Parathyroid adenoma (tissue), 2 donors: ENCODE data around the gene RAPSN.

Experiments used
- H2AFZ ChIP-seq: fragments of 300-600 bp; sonication (generic); one replicate; pipeline ENCODE4 v1.7.0; 2017; ENCODE audit warnings: antibody characterized with exemption, mild to moderate bottlenecking
- H3K27ac ChIP-seq: fragments of 300-600 bp; sonication (generic); one replicate; pipeline ENCODE4 v1.7.0; 2017
- H3K27me3 ChIP-seq: fragments of 300-600 bp; sonication (generic); one replicate; pipeline ENCODE4 v1.7.0; 2017; ENCODE audit warnings: low read length; ENCODE audit not compliant: control insufficient read depth, insufficient read depth
- H3K36me3 ChIP-seq: fragments of 300-600 bp; sonication (generic); one replicate; pipeline ENCODE4 v1.7.0; 2017; ENCODE audit warnings: low read length; ENCODE audit not compliant: control insufficient read depth, insufficient read depth
- H3K4me1 ChIP-seq: fragments of 300-600 bp; sonication (generic); one replicate; pipeline ENCODE4 v1.7.0; 2017; ENCODE audit warnings: control low read depth
- H3K4me2 ChIP-seq: fragments of 300-600 bp; sonication (generic); one replicate; pipeline ENCODE4 v1.7.0; 2017; ENCODE audit warnings: low read length
- H3K4me3 ChIP-seq: fragments of 300-600 bp; sonication (generic); one replicate; pipeline ENCODE4 v1.7.0; 2017; ENCODE audit warnings: low read depth, low read length
- H3K79me2 ChIP-seq: fragments of 300-600 bp; sonication (generic); one replicate; pipeline ENCODE4 v1.7.0; 2017; ENCODE audit warnings: control low read depth
- H3K9ac ChIP-seq: fragments of 300-600 bp; sonication (generic); one replicate; pipeline ENCODE4 v1.7.0; 2017; ENCODE audit warnings: mild to moderate bottlenecking
- H3K9me3 ChIP-seq: fragments of 300-600 bp; sonication (generic); one replicate; pipeline ENCODE4 v1.7.0; 2017; ENCODE audit warnings: low read length; ENCODE audit not compliant: control insufficient read depth
- CTCF ChIP-seq: fragments of 300-600 bp; sonication (generic); IDR thresholded peaks from one replicate; pipeline ENCODE4 v1.7.0; 2017; ENCODE audit warnings: antibody characterized with exemption, mild to moderate bottlenecking
- donor health status: primary hyperparathyroidism.

The RAPSN gene

DNA sequence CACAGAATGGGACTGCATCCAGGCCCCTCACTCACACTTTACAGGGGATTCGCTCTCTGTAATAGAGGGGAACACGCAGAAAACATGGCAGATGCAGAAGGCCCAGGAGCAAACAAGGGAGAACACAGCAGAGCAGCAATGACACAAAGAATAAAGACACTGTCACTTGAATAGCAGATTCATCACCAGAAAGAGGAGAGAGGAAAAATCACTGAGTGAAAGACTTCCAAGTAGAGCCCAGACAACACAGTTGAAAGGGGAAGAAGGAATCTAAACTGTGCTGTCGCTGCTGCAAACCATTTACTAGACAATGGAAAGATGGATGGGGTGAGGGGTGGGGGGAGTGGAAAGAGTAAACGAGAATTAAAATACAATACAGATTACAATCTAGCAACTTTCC is 28.8 kb upstream of the RAPSN start:
- Histone ChIP-seq H3K4me1 (peaks cover 2% of the 10 kb centered on the region), H3K4me2 (no peak overlapping the region), H3K27ac (no peak overlapping the region), H2AFZ (no peak overlapping the region), H3K79me2 (no peaks in the 10 kb centered on the region), H3K4me3 (peak overlapping the region; percentile 2), H3K9me3 (no peaks in the 10 kb centered on the region), H3K9ac (no peak overlapping the region), H3K27me3 (no peaks in the 10 kb centered on the region), H3K36me3 (no peaks in the 10 kb centered on the region)
- TF ChIP-seq CTCF, result no peak

- no peak overlapping the region for H3K9ac ChIP-seq
- peaks cover 2% of the 10 kb centered on the region for H3K79me2 ChIP-seq
- no peak overlapping the region for H3K27ac ChIP-seq
- H3K9me3 ChIP-seq, result no peaks in the 10 kb centered on the region
- H3K4me3 ChIP-seq, result peak overlapping the region; percentile 2
- H3K36me3 ChIP-seq, result no peaks in the 10 kb centered on the region
- no peak overlapping the region for H3K4me2 ChIP-seq
- H3K4me1 ChIP-seq, result peaks cover 2% of the 10 kb centered on the region
- no peaks in the 10 kb centered on the region for H3K27me3 ChIP-seq
- no peak for TF ChIP-seq CTCF
- H2AFZ ChIP-seq, result no peak overlapping the region
Measured at GRCh38 chr11:47477323-47477722, 28.4 kb upstream of the RAPSN start.

DNA sequence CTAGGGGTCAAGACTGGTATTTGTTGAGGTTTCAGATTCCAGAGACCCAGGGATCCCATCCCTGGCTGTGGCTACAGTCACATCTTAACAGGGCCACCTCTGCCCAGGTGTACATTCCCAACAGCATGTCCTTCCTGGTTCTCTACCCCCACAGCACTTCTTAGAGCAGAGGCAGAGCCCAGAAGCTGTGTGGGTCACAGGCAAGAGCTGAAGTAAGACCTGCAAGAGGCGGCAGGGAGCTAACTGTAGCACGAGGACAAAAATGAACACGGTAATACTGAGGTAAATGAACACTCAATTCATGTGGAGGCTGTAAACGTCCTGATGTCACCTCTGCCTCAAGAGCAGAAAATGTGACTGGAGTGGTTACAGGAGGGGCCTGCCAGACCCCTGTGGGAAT is 21.7 kb upstream of the RAPSN start:
- Histone ChIP-seq H3K79me2 (peaks cover 6% of the 10 kb centered on the region), H2AFZ (no peak overlapping the region), H3K4me2 (no peak overlapping the region), H3K4me3 (no peak overlapping the region), H3K27me3 (no peaks in the 10 kb centered on the region), H3K9me3 (no peaks in the 10 kb centered on the region), H3K9ac (no peak overlapping the region), H3K36me3 (no peaks in the 10 kb centered on the region), H3K4me1 (peaks cover 4% of the 10 kb centered on the region), H3K27ac (no peak overlapping the region)
- no peak for TF ChIP-seq CTCF

- no peak overlapping the region for H2AFZ ChIP-seq
- peaks cover 4% of the 10 kb centered on the region for H3K4me1 ChIP-seq
- no peaks in the 10 kb centered on the region for H3K36me3 ChIP-seq
- no peak overlapping the region for H3K9ac ChIP-seq
- peaks cover 6% of the 10 kb centered on the region for H3K79me2 ChIP-seq
- no peak overlapping the region for H3K4me2 ChIP-seq
- H3K4me3 ChIP-seq, result no peak overlapping the region
- no peaks in the 10 kb centered on the region for H3K9me3 ChIP-seq
- no peak for TF ChIP-seq CTCF
- H3K27me3 ChIP-seq, result no peaks in the 10 kb centered on the region
- H3K27ac ChIP-seq, result no peak overlapping the region
Measured at GRCh38 chr11:47469361-47470179, 20.6 kb upstream of the RAPSN start.
